ENCODE results near the gene CALY.

DNA sequence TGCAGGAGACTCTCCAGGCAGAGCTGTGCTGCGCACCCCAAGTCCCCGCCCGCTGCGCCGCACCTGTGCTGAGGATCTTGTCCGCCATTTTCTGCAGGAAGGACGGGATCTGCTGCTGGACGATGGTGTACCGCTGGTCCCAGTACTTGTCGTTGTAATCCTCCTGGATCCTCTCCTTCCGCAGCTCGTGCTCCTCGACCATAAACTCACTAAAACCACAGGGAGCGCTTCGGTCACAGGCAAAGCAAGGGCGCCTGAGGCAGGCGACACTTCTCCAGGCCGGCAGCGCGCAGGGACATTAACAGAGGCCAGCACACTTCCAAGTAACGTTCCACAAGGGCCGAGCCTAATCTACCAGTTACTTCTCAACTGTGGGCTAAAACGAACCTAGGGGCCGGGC, 46.9 kb downstream of the CALY start:
- TF ChIP-seq, protein P1, sequence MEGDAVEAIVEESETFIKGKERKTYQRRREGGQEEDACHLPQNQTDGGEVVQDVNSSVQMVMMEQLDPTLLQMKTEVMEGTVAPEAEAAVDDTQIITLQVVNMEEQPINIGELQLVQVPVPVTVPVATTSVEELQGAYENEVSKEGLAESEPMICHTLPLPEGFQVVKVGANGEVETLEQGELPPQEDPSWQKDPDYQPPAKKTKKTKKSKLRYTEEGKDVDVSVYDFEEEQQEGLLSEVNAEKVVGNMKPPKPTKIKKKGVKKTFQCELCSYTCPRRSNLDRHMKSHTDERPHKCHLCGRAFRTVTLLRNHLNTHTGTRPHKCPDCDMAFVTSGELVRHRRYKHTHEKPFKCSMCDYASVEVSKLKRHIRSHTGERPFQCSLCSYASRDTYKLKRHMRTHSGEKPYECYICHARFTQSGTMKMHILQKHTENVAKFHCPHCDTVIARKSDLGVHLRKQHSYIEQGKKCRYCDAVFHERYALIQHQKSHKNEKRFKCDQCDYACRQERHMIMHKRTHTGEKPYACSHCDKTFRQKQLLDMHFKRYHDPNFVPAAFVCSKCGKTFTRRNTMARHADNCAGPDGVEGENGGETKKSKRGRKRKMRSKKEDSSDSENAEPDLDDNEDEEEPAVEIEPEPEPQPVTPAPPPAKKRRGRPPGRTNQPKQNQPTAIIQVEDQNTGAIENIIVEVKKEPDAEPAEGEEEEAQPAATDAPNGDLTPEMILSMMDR (IDR thresholded peaks at IDR 0.05) = no peak
- no peak for TF ChIP-seq POLR2A (IDR thresholded peaks at IDR 0.05)
